Heart left ventricle (tissue), 13 donors: ENCODE results near the gene IGBP1.

Source experiments
- CTCF ChIP-seq, 12 donors: fragments of 200-600 bp; sonication (generic) in 4 of 12; IDR thresholded peaks; one replicate each; pipeline versions ENCODE4 v1.5.0 to v1.8.0; 2018 to 2022; ENCODE audit warnings: antibody characterized with exemption in 12 of 12, mild to moderate bottlenecking in 5 of 12
- POLR2A ChIP-seq, 2 donors: fragments of 450-650 bp; IDR thresholded peaks; one replicate each; pipeline ENCODE4 v1.6.1; 2017; ENCODE audit warnings: antibody characterized with exemption in 2 of 2, mild to moderate bottlenecking in 2 of 2, moderate library complexity in 2 of 2
- donor health status: ischemic (EF 13 %, LVEDD 7.1; RV severe dilation, severe dysfunction).
- donor health status: DM: no; HTN: yes; CAD: no.
- donor health status: DM: no; HTN: no; CAD: no.
- donor health status: ischemic (EF 25% LVEDD 6.9; RV normal size, moderate dysfunction).
- donor health status: ischemic (EF 25% LVEDD 5.7; RV mildly dilated, moderate dysfunction).
- donor health status: ischemic (EF 35%, LVEDD 5.7; RV mildly dilated, moderate dysfunction).
- donor health status: nonischemic (EF 11% LVEDD 7.7; RV severe dilation, severe dysfunction).
- donor health status: DM: yes; HTN: yes; CAD: no.
- donor health status: PGD.
- donor health status: ischemic (EF 29% LVEDD 5.4; RV normal size, mild dysfunction).
- donor health status: nonischemic (EF 23%, LVEDD 6.1; RV moderate dilation, normal function).

- TF ChIP-seq CTCF (IDR thresholded peaks at IDR 0.05) = no peak
- no peak for TF ChIP-seq POLR2A (IDR thresholded peaks at IDR 0.05)
These were observed 3.4 kb upstream of the IGBP1 start for GRCh38 chrX:70129816-70130215.
